AG09319 (cell line): ENCODE measurements around the gene TTYH2.

Source experiments
- DNase-seq: peaks from one replicate; pipeline ENCODE4 v3.0.0-alpha.2; 2010; ENCODE audit warnings: low read depth; ENCODE audit errors: extremely low read depth
- TF ChIP-seq, protein P1 (sequence below): IDR thresholded peaks from 2 replicates; pipeline ENCODE4 v1.5.1; 2011; ENCODE audit warnings: low read depth, mild to moderate bottlenecking, inconsistent platforms, low read length, moderate library complexity

The TTYH2 gene

DNA sequence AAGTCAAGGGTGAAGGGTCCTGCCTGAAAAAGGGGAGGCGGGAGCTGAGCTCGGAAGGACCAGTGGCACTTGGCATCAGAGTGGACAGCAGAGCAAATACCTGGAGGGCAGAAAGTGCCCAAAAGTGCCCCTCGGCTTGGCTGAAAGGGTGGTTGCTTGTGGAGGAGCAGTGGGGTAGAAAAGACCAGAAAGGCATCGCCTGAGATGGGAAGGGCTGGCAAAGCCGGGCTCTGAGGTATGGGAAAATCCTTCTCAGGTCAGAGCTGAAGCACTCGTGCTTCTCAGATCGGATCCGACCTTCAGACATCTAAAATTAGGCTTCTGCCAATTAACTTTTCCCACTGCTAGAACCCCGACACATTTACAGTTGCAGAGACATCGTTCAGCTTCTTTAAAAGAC lies 11.4 kb upstream of the TTYH2 start:
- TF ChIP-seq, protein P1, sequence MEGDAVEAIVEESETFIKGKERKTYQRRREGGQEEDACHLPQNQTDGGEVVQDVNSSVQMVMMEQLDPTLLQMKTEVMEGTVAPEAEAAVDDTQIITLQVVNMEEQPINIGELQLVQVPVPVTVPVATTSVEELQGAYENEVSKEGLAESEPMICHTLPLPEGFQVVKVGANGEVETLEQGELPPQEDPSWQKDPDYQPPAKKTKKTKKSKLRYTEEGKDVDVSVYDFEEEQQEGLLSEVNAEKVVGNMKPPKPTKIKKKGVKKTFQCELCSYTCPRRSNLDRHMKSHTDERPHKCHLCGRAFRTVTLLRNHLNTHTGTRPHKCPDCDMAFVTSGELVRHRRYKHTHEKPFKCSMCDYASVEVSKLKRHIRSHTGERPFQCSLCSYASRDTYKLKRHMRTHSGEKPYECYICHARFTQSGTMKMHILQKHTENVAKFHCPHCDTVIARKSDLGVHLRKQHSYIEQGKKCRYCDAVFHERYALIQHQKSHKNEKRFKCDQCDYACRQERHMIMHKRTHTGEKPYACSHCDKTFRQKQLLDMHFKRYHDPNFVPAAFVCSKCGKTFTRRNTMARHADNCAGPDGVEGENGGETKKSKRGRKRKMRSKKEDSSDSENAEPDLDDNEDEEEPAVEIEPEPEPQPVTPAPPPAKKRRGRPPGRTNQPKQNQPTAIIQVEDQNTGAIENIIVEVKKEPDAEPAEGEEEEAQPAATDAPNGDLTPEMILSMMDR: no peak
- DNase-seq: no peak

DNA sequence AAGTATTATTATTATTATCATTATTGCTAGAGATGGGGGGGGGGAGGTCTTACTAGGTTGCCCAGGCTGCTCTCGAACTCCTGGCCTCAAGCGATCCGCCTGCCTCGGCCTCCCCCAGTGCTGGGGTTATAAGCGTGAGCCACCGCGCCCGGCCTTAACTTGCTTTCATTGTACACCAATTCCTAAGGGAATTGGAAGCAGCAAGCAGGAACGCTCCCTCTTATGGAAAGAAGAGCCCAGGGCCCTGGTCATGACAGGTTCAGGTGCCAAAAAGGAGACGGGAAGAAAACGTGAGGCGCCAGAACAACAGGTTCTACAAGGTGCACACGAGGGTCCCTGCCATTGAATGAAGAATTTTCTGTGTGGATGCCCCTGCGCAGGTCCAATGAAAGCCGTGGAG lies 10.4 kb upstream of the TTYH2 start:
- no peak for DNase-seq
- TF ChIP-seq, protein P1: no peak

DNA sequence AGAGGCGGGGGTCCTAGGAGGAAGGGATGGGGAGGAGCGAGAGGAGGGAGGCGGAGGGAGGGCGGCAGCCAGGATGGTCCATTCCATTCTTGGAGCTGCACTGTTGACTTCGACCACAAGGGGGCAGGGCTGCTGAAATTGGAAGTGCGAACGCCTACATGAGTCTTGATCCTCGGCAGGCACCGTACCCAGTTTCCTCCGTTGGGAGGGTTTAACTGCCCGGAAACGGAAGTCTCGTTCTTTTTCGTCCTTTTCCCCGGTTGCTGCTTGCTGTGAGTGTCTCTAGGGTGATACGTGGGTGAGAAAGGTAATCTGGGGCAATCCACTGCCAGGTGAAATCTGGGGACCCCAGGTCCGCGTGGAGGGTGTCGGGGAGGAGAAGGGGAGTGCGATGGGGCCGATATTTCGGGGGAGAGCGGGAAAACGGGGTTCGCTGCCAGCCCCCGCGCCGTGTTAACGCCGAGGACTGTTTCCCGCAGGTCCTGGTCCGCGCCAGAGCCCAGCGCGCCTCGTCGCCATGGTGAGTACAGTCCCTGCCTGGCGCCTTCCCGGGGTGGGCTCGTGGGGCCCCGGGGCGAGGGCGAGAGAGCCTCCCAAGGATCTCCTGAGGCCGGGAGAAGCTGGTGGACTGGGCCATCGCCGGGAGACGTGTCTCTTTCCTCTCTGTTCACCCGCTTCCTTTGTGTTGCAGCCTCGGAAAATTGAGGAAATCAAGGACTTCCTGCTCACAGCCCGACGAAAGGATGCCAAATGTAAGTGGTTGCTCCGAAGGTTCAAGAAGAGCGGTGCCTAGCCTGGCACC lies 9.7 kb upstream of the TTYH2 start, which contains the start of gene RPL38:
Gene RPL38, plus strand, starts transcription at position 240 of the 802 bp plus-strand sequence. Its CDS starts 278 bp downstream, at position 518.
- peak; percentile 93 for DNase-seq

DNA sequence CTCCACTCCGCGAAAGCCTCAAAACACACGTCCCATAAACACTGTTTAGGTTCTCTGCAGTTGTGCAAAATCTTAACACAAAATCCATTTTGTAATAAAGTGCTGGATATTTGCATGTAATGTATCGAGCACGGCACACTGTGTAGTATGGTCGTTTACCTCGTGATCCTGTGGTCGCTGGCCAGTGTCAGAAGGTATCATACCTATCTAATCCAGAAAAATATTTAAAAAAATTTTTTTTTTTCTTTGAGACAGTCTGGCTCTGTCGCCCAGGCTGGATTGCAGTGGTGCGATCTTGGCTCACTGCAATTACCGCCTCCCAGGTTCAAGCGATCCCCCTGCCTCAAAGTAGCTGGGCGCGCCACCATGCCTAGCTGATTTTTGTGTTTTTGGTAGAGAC lies 8.9 kb upstream of the TTYH2 start:
- no peak for DNase-seq

More for the DNA sequence above, 9.7 kb upstream of the TTYH2 start, which contains the start of gene RPL38:
- TF ChIP-seq, protein P1: peak; percentile 96

DNA sequence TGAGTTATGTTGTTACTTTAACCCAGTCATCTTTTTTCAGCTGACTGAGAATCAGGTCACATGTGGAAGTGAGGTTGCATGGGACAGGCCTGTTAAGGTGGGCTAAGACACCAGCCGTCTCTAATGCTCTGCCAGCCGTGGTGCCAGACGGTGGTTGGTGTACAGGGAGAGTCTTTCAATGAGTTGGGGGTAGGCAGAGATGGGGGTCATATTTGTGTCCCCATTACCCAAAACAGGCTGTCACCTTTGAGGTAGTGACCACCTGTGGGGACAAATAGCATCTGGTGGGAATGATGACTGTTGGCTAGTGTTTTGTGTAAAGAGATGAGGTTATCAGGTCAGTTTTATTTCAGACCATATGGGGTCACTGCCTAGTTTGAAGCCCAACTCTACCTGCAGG lies 8.1 kb upstream of the TTYH2 start:
- TF ChIP-seq, protein P1: no peak
- no peak for DNase-seq

More for the DNA sequence above, 8.9 kb upstream of the TTYH2 start:
- TF ChIP-seq, protein P1: no peak

DNA sequence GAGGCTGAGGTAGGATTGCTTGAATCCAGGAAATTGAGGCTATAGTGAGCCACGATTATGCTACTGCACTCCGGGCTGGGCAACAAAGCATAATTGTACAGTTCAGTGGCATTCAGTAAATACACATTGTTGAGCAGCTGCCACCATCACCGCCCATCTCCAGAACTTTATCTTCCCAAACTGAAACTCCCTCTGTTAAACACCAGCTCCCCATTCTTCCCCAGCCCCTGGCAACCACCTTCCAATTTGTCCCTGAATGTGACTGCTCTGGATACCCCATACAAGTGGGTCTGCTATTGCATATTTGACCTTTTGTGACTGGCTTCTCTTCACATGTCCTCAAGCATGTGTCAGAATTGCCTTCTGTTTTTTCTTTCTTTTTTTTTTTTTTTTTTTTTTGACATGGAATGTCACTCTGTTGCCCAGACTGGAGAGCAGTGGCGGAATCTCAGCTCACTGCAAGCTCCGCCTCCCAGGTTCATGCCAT lies 7.0 kb upstream of the TTYH2 start:
- TF ChIP-seq, protein P1: no peak
- DNase-seq: no peak
